Fibroblast of gingiva (primary cell): ENCODE results near the gene NHEJ1.

Source experiments
- DNase-seq: peaks from one replicate; pipeline ENCODE4 v3.0.0-alpha.2; 2011; ENCODE audit warnings: low read depth

The NHEJ1 gene

GRCh38 chr2:219028996-219029828 lies 131.4 kb downstream of the NHEJ1 start:
- no peak for DNase-seq

GRCh38 chr2:219028141-219028540 lies 132.5 kb downstream of the NHEJ1 start:
- no peak for DNase-seq

DNA sequence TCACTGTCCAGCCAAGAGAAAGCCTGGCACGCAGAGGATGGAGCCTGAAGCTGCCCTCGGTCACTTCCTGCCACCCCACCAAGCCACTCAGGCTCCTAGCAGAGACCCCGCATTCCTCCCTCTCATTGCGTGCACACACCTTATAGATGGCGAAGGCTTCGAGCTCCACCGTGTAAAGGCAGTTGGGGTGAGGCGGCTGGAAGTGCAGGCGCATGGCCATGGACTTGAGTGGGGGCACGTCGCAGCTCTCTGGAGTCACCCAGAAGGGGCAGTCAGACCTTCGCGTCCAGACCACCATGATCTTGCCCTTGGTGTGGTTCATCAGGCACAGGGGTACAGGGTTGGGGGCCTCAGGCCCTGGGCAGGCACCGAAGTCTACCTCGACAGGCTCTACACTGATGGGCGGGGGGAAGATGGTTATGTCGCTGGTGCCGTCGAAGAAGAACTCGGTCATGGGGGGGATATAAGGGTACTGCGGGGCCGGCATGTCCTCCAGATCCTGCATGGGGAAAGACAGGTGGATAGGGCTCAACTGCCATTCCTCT lies 133.0 kb downstream of the NHEJ1 start:
- no peak for DNase-seq

GRCh38 chr2:219026946-219027345 lies 133.7 kb downstream of the NHEJ1 start:
- no peak for DNase-seq

DNA sequence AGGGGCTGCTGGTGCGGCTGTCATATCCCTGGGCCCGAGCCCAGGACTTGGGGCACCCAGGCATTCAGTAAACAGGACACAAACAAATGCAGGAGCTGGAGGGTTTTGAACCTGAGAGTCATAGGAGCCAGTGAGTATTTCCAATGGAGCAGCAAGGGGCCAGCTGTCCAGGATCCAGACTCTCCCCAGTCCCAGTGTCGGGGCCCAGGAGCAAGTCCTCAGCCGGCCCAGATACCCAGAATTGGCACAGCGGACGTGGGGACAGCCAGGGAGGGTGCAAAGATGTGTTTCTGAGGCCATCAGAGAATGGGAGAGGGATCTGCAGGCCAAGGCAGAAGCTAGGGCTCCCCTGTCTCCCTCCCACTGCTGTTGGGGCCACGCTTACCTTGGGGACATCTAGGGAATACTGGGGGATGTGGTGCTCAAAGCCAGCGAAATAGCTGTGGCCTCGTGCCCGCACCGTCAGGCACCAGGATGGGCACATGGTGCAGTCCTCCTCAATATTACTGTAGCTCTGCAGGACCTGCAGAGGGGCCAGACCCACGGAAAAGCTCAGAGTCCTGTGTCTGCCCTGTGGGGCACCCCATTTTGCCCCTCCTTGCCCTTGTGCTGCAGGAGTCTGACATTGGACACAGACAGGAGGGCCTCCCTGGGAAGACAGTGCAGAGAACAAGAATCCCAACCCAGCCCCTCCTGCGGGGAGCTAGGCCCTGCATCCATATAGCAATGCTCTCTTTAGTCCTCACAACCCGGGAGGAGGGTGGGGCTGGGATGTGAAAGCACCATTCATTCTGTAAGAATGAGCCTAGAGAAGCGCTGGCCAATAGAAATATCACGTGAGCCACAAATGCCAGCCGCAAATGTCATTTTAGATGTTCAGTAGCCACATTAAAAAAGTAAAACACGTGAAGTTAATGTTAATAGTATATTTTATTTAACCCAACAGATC lies 134.7 kb downstream of the NHEJ1 start:
- DNase-seq, result no peak
